Mesothelial cell of epicardium (in vitro differentiated cells): ENCODE results near the gene VPS16. TPM values are rescaled to one million over a fixed set of nuclear protein-coding genes. Genes with fewer than 3 reads are reported as not detected.

Experiments used
- DNase-seq, 2 experiments: peaks; one replicate each; pipeline ENCODE4 v3.0.0; 2021; ENCODE audit warnings: low spot score in 2 of 2; ENCODE audit not compliant: unreplicated experiment in 2 of 2
- H3K27ac Mint-ChIP-seq: 2 replicates; pipeline ENCODE4 v1.8.0; 2021; ENCODE audit warnings: mixed read lengths
- H3K27me3 Mint-ChIP-seq: 2 replicates; pipeline ENCODE4 v1.8.0; 2021; ENCODE audit warnings: low read depth, mixed read lengths
- H3K36me3 Mint-ChIP-seq: 2 replicates; pipeline ENCODE4 v1.8.0; 2021; ENCODE audit warnings: mixed read lengths
- H3K4me1 Mint-ChIP-seq: 2 replicates; pipeline ENCODE4 v1.8.0; 2021; ENCODE audit warnings: mixed read lengths
- H3K4me3 Mint-ChIP-seq: 2 replicates; pipeline ENCODE4 v1.8.0; 2021; ENCODE audit warnings: mild to moderate bottlenecking, moderate library complexity, mixed read lengths
- H3K9me3 Mint-ChIP-seq: 2 replicates; pipeline ENCODE4 v1.8.0; 2021; ENCODE audit warnings: mixed read lengths
- total RNA-seq: library from RNA; stranded (reverse); gene quantifications from 3 replicates; pipeline ENCODE4 v1.2.1, GENCODE V29; 2021
- TF ChIP-seq, protein P1 (sequence below): fragments of 200-600 bp; sonication (generic); IDR thresholded peaks from one replicate; pipeline ENCODE4 v1.5.0; 2021; ENCODE audit warnings: antibody characterized with exemption; ENCODE audit not compliant: unreplicated experiment

VPS16 gene
- total RNA-seq, 1 donor from 2014 or later: 51.6 TPM

DNA sequence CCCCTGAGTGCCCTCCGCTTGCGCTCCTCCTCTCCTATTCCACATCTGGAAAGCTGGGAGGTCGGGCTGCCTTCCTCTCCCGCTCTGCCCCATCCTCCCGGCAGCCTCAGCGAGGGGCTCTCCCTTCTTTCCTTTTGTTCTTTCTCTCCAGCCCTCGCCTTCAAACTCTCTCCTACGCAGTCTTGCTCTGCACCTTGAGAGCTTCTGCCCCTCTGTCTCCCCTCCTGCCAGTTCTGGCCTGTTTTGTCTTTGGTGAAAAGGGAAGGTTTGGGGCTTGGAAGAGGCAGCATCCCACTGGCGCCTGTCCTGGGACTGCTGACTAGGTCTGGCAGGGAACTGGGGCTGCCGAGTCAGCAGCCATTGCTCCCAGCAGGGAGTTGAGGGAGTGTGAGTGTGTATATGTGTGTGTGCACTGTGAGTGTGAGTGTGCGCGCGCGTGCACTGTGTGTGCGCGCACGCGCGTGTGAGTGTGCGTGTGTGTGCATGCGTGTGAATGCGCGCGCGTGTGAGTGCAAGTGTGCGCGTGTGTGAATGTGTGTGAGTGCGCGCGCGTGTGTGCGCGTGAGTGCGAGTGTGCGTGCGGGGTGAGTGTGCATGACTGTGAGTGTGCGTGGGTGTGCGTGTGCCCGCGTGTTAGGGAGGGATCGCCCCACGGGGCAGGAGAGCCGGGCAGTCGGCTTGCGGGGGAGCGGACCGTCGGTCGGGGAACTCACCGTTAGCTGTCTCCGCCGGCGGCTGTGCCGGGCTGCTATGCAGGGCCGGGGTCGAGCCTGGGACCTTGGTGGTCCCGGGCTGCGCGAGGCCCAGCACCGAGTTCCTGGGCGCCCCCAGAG lies 40.6 kb upstream of the VPS16 start:
- TF ChIP-seq, protein P1, sequence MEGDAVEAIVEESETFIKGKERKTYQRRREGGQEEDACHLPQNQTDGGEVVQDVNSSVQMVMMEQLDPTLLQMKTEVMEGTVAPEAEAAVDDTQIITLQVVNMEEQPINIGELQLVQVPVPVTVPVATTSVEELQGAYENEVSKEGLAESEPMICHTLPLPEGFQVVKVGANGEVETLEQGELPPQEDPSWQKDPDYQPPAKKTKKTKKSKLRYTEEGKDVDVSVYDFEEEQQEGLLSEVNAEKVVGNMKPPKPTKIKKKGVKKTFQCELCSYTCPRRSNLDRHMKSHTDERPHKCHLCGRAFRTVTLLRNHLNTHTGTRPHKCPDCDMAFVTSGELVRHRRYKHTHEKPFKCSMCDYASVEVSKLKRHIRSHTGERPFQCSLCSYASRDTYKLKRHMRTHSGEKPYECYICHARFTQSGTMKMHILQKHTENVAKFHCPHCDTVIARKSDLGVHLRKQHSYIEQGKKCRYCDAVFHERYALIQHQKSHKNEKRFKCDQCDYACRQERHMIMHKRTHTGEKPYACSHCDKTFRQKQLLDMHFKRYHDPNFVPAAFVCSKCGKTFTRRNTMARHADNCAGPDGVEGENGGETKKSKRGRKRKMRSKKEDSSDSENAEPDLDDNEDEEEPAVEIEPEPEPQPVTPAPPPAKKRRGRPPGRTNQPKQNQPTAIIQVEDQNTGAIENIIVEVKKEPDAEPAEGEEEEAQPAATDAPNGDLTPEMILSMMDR: no peak

DNA sequence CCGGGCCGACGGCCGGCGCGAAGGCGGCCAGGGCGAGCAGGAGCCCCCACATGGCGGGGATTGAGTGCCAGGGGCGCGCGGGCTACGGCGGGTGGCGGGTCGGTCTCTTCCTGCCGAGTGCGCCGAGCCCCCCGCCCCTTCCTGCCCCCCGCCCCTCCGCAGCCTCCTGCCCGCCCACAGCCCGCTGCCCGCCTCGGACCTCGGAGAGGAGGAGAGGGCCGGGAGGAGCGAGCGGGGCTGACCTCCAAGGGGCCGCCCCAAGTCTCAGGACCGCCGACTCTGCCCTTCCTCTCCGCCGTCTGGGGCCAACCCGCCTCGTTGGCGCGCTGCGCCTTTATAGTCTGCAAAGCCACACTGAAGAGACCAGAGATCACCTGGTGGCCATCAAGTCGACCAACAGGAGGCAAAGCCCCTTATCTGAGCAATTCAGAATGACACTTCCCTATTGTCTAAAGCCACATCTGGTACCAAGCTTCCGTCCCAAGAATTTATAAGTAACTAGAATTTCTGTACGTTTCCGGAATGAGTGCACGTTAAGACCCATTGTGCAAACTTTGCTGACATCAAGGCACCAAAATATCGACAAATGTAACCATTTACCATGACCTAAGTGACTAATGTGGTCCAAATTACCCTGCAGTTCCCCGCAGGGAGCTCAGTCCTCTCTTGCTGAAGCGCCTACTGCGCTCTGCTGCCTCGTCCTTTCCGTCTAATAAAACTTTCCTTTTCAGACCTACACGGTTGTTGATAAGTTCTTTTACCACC lies 39.8 kb upstream of the VPS16 start, which contains the start of gene CPXM1:
CPXM1 (minus strand) TSS at position 107 of the 765 bp plus-strand sequence; CDS start at position 52, 55 bp downstream.
- Mint-ChIP-seq H3K27me3 (peaks cover 53% of the 10 kb centered on the region), H3K4me1 (peaks cover 29% of the 10 kb centered on the region), H3K4me3 (peak within 1 kb of the TSS; percentile 89), H3K9me3 (no peaks in the 10 kb centered on the region), H3K36me3 (peaks cover 11% of the 10 kb centered on the region), H3K27ac (peak within 1 kb of the TSS; percentile 84)
- TF ChIP-seq, protein P1: no peak
- no peak for DNase-seq

More for the DNA sequence above, 40.6 kb upstream of the VPS16 start:
- DNase-seq: no peak
- Mint-ChIP-seq H3K4me1 (peaks cover 29% of the 10 kb centered on the region), H3K27ac (peak overlapping the region; percentile 84), H3K9me3 (no peaks in the 10 kb centered on the region), H3K4me3 (peak overlapping the region; percentile 89), H3K27me3 (peaks cover 46% of the 10 kb centered on the region), H3K36me3 (peaks cover 15% of the 10 kb centered on the region)

DNA sequence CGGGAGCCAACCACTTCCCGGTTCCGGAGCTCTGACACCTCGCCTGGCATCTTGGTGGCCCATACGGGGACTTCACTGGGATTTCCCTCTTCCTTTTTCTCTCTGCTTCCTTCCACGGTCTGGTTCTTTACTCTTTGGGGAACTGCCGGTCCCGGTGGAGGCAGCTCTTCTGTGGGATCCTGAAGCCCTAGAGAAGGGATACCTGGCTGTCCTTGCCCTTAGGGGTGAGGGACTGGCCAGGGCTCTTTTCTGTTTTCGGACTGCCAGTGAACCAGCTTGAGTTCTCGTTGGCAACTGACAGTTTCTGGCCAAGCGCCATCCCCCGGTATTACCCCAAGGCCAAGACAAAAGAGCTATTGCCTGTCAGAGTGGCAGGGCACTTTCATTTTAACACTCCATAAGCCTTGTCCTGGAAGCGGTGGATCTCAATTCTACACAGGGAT lies 39.2 kb upstream of the VPS16 start:
- peaks cover 58% of the 10 kb centered on the region for H3K27me3 Mint-ChIP-seq
- peak overlapping the region; percentile 1 for H3K27ac Mint-ChIP-seq
- TF ChIP-seq, protein P1: no peak

DNA sequence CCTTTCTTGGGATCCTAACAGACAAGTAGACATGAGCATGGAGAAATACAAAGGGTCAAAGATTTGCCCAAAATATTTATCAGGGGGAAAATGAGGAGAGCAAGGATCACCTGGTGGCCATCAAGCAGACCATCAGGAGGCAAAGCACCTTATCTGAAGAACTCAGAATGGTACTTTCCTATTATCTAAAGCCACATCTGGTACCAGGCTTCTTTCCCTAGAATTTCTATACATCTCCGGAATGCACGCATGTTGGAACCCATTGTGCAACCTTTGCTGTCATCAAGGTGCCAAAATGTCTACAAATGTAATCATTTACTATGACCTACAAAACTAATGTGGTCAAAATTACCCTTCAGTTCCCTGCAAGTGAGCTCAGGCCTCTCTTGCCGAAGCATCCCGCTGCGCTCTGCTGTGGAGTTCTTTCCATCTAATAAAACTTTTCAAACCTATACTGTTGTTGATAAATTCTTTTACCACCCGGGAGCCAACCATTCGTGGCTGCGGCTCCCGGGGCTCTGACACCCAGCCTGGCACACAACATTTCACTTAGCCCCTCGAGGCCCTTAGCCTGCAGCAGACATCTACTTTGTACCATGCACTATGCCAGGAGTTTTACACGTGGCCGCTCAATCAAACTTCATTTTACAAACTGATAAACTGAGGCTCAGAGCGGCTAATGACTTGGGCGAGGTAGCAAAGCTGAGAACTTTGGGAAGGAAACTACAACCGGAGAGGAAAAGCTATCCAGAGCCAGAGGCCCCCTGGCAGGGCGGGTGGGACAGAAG lies 36.3 kb upstream of the VPS16 start:
- DNase-seq: no peak
- peaks cover 5% of the 10 kb centered on the region for H3K9me3 Mint-ChIP-seq
- no peak overlapping the region for H3K27ac Mint-ChIP-seq
- H3K27me3 Mint-ChIP-seq: peaks cover 78% of the 10 kb centered on the region
- H3K36me3 Mint-ChIP-seq: no peaks in the 10 kb centered on the region
- TF ChIP-seq, protein P1: no peak
- H3K4me3 Mint-ChIP-seq: peak overlapping the region; percentile 0
- peaks cover 28% of the 10 kb centered on the region for H3K4me1 Mint-ChIP-seq

More for the DNA sequence above, 39.2 kb upstream of the VPS16 start:
- peaks cover 34% of the 10 kb centered on the region for H3K4me1 Mint-ChIP-seq
- H3K4me3 Mint-ChIP-seq: peak overlapping the region; percentile 86
- no peaks in the 10 kb centered on the region for H3K9me3 Mint-ChIP-seq
- DNase-seq: no peak
- peaks cover 8% of the 10 kb centered on the region for H3K36me3 Mint-ChIP-seq
